Measurements from ENCODE around the gene FRMPD4. TPM values are rescaled to one million over a fixed set of nuclear protein-coding genes. Genes with fewer than 3 reads are reported as not detected.

FRMPD4 gene
- total RNA-seq, 1 donor from 2014 or later = 0.79 TPM

GRCh38 chrX:12352922-12353321 lies 214.6 kb downstream of the FRMPD4 start:
- no peaks in the 10 kb centered on the region for H3K27me3 ChIP-seq (ENCODE audit: control insufficient read depth, insufficient read depth, low read length)
- no peak for TF ChIP-seq CTCF (IDR thresholded peaks at IDR 0.05; ENCODE audit: insufficient read depth, low read length, severe bottlenecking)
- no peaks in the 10 kb centered on the region for H3K36me3 ChIP-seq (ENCODE audit: control insufficient read depth, insufficient read depth, low read length)
- DNase-seq (ENCODE audit: low read depth) = no peak
- H3K4me3 ChIP-seq (ENCODE audit: low read depth, low read length) = no peak overlapping the region
- no peak for FAIRE-seq

GRCh38 chrX:12360383-12360782 lies 222.1 kb downstream of the FRMPD4 start:
- no peak for FAIRE-seq

DNA sequence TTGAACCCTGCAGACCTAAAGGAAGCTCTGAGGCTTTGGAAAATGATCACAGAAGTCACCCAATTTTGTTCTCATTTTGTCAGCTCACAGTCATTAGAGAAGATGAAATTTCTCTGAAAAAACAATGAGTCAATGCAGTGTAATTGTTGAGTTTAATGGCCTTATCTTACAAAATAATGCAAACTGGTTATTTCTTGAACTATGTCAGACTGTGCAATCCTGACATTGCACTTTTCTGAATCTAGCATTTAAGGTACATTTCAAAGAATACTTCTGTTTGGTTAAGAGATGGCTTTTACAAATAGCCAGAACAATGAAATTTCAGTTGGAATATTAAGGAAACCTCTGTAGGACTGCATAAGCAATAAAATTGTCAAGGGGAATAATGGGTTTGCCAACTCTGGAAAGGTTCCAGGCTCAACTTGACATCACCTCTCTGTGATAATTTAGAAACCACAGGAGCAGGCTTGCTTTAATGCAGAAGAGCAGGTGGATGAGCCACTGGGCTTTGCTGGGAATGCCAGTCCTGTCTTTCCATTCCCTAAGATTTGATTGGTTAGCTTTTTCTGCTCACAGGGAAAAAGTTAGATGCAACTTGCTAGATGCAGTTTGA lies 222.8 kb downstream of the FRMPD4 start:
- peak; percentile 51 for DNase-seq (ENCODE audit: low read depth)
- no peaks in the 10 kb centered on the region for H3K36me3 ChIP-seq (ENCODE audit: control insufficient read depth, insufficient read depth, low read length)
- TF ChIP-seq CTCF (IDR thresholded peaks at IDR 0.05; ENCODE audit: insufficient read depth, low read length, severe bottlenecking) = no peak
- no peak overlapping the region for H3K4me3 ChIP-seq (ENCODE audit: low read depth, low read length)
- FAIRE-seq = no peak
- no peaks in the 10 kb centered on the region for H3K27me3 ChIP-seq (ENCODE audit: control insufficient read depth, insufficient read depth, low read length)

More at GRCh38 chrX:12360383-12360782, 222.1 kb downstream of the FRMPD4 start:
- DNase-seq (ENCODE audit: low read depth) = peak; percentile 88
- Histone ChIP-seq H3K36me3 (ENCODE audit: control insufficient read depth, insufficient read depth, low read length) (no peaks in the 10 kb centered on the region), H3K27me3 (ENCODE audit: control insufficient read depth, insufficient read depth, low read length) (no peaks in the 10 kb centered on the region), H3K4me3 (ENCODE audit: low read depth, low read length) (no peak overlapping the region)
- TF ChIP-seq CTCF (IDR thresholded peaks at IDR 0.05; ENCODE audit: insufficient read depth, low read length, severe bottlenecking) = no peak

GRCh38 chrX:12363216-12363615 lies 224.9 kb downstream of the FRMPD4 start:
- Histone ChIP-seq H3K27me3 (ENCODE audit: control insufficient read depth, insufficient read depth, low read length) (no peaks in the 10 kb centered on the region), H3K36me3 (ENCODE audit: control insufficient read depth, insufficient read depth, low read length) (no peaks in the 10 kb centered on the region), H3K4me3 (ENCODE audit: low read depth, low read length) (no peak overlapping the region)
- DNase-seq (ENCODE audit: low read depth) (no peak), FAIRE-seq (no peak)
- TF ChIP-seq CTCF (IDR thresholded peaks at IDR 0.05; ENCODE audit: insufficient read depth, low read length, severe bottlenecking) = no peak

GRCh38 chrX:12366440-12366839 lies 228.2 kb downstream of the FRMPD4 start:
- no peak for DNase-seq (ENCODE audit: low read depth)
- FAIRE-seq = no peak
- Histone ChIP-seq H3K27me3 (ENCODE audit: control insufficient read depth, insufficient read depth, low read length) (no peaks in the 10 kb centered on the region), H3K36me3 (ENCODE audit: control insufficient read depth, insufficient read depth, low read length) (no peaks in the 10 kb centered on the region), H3K4me3 (ENCODE audit: low read depth, low read length) (no peak overlapping the region)
- no peak for TF ChIP-seq CTCF (IDR thresholded peaks at IDR 0.05; ENCODE audit: insufficient read depth, low read length, severe bottlenecking)

- FAIRE-seq (peak; percentile 36), DNase-seq (ENCODE audit: low read depth) (no peak)
- no peaks in the 10 kb centered on the region for H3K27me3 ChIP-seq (ENCODE audit: control insufficient read depth, insufficient read depth, low read length)
- H3K36me3 ChIP-seq (ENCODE audit: control insufficient read depth, insufficient read depth, low read length) = no peaks in the 10 kb centered on the region
- no peak overlapping the region for H3K4me3 ChIP-seq (ENCODE audit: low read depth, low read length)
- TF ChIP-seq CTCF (IDR thresholded peaks at IDR 0.05; ENCODE audit: insufficient read depth, low read length, severe bottlenecking) = no peak
Observed at GRCh38 chrX:12367254-12367653, 229.0 kb downstream of the FRMPD4 start.

Data from bronchial epithelial cell (primary cell).